GM18505 (cell line): ENCODE results near the gene PLP2.
"Not testable (repeated sequence)": the region's sequence is repeated elsewhere in the genome, so short reads cannot be mapped to it uniquely, and the experiment has no call there.

Experiments
- ATAC-seq: cut with Tn5 transposase; IDR thresholded peaks from one replicate; pipeline ENCODE4 v1.9.1; 2021; ENCODE audit not compliant: unreplicated experiment
- POLR2A ChIP-seq: IDR thresholded peaks from 4 replicates; pipeline ENCODE4 v1.6.1; 2011; ENCODE audit warnings: borderline replicate concordance; ENCODE audit not compliant: insufficient read depth, insufficient read length; ENCODE audit errors: extremely low read depth

The PLP2 gene

GRCh38 chrX:49172280-49172780 is 632 bp downstream of the PLP2 start:
- peak; percentile 53 for ATAC-seq
- TF ChIP-seq POLR2A: no peak

GRCh38 chrX:49173544-49173943 is 1.8 kb downstream of the PLP2 start:
- not testable (repeated sequence) for ATAC-seq

GRCh38 chrX:49174723-49175122 is 3.0 kb downstream of the PLP2 start:
- ATAC-seq: no peak
- no peak for TF ChIP-seq POLR2A

- ATAC-seq: no peak
- TF ChIP-seq POLR2A: no peak
Observed at GRCh38 chrX:49175435-49176274, 4.0 kb downstream of the PLP2 start.

- no peak for ATAC-seq
- no peak for TF ChIP-seq POLR2A
Observed at GRCh38 chrX:49176421-49177326, 5.0 kb downstream of the PLP2 start.

- no peak for TF ChIP-seq POLR2A
- ATAC-seq: no peak
Observed at GRCh38 chrX:49177338-49177833, 5.7 kb downstream of the PLP2 start.

GRCh38 chrX:49177873-49178480 is 6.3 kb downstream of the PLP2 start:
- no peak for ATAC-seq
- no peak for TF ChIP-seq POLR2A

- no peak for ATAC-seq
- TF ChIP-seq POLR2A: no peak
Observed at GRCh38 chrX:49178537-49178936, 6.8 kb downstream of the PLP2 start.

GRCh38 chrX:49179358-49179757 is 7.7 kb downstream of the PLP2 start:
- no peak for ATAC-seq
- no peak for TF ChIP-seq POLR2A

GRCh38 chrX:49183701-49184281 is 12.1 kb downstream of the PLP2 start:
- ATAC-seq: no peak
- TF ChIP-seq POLR2A: no peak

GRCh38 chrX:49184294-49185281 is 12.9 kb downstream of the PLP2 start:
- no peak for ATAC-seq
- TF ChIP-seq POLR2A: peak; percentile 36
